ENCODE measurements around the gene HNF1B.

GRCh38 chr17:37792787-37793186 lies 47.9 kb upstream of the HNF1B start:
- TF ChIP-seq REST (IDR thresholded peaks at IDR 0.05; ENCODE audit: low read depth, low read length) (no peak), E4F1 (IDR thresholded peaks at IDR 0.05; ENCODE audit: borderline replicate concordance, partially characterized antibody) (no peak), CTCF (IDR thresholded peaks at IDR 0.05 in 2 of 3, conservative IDR thresholded peaks at IDR 0.05 in 1 of 3; ENCODE audit: control insufficient read depth in 2 of 3, extremely low read depth in 1 of 3, insufficient read depth in 1 of 3, low read depth in 3 of 3, low read length in 3 of 3) (no peak)
